C4-2B (cell line): ENCODE measurements around the gene FMR1.

ENCODE experiments used
- H3K27ac ChIP-seq: fragments of 450-650 bp; 2 replicates; pipeline ENCODE4 v1.5.1; 2017
- CTCF ChIP-seq: fragments of 450-650 bp; conservative IDR thresholded peaks from 2 replicates; pipeline ENCODE4 v1.5.1; 2017; ENCODE audit warnings: mild to moderate bottlenecking
- ZFX ChIP-seq: fragments of 450-650 bp; IDR thresholded peaks from 2 replicates; pipeline ENCODE4 v1.6.1; 2017

FMR1 gene

GRCh38 chrX:147911192-147912022 is at the start of gene FMR1:
Gene FMR1 (plus strand): TSS chrX:147911919. CDS start chrX:147912180, 261 bp downstream.
- TF ChIP-seq ZFX (no peak), CTCF (no peak)
- H3K27ac ChIP-seq: peak within 1 kb of the TSS; percentile 81

GRCh38 chrX:147875866-147876596 is 35.7 kb upstream of the FMR1 start:
- no peak for TF ChIP-seq ZFX
- TF ChIP-seq CTCF: no peak
- H3K27ac ChIP-seq: no peak overlapping the region

GRCh38 chrX:147876849-147877646 is 34.7 kb upstream of the FMR1 start:
- TF ChIP-seq CTCF (no peak), ZFX (no peak)
- H3K27ac ChIP-seq: no peak overlapping the region

- H3K27ac ChIP-seq: no peak overlapping the region
Measured at GRCh38 chrX:147877726-147878125, 34.0 kb upstream of the FMR1 start.

GRCh38 chrX:147884958-147885357 is 26.8 kb upstream of the FMR1 start:
- TF ChIP-seq ZFX (no peak), CTCF (no peak)
- H3K27ac ChIP-seq: no peak overlapping the region

More at GRCh38 chrX:147877726-147878125, 34.0 kb upstream of the FMR1 start:
- TF ChIP-seq CTCF: no peak
- TF ChIP-seq ZFX: no peak

GRCh38 chrX:147890756-147891155 is 21.0 kb upstream of the FMR1 start:
- no peak overlapping the region for H3K27ac ChIP-seq

More at GRCh38 chrX:147890756-147891155, 21.0 kb upstream of the FMR1 start:
- no peak for TF ChIP-seq ZFX
- TF ChIP-seq CTCF: no peak
